GM23338 (cell line): Measurements from ENCODE around the gene KDM6A. TPM values are rescaled to one million over a fixed set of nuclear protein-coding genes. Genes with fewer than 3 reads are reported as not detected.

Experiments used
- ATAC-seq: fragments of 200-7000 bp; cut with Tn5 transposase; 3 replicates; pipeline ENCODE4 v1.9.1; 2020
- DNase-seq: peaks from one replicate; pipeline ENCODE4 v3.0.0-alpha.2; 2015; ENCODE audit warnings: low spot score
- H2AFZ ChIP-seq: fragments of 200-600 bp; sonication (generic); 2 replicates; pipeline ENCODE4 v1.8.0; 2016; ENCODE audit warnings: antibody characterized with exemption, mild to moderate bottlenecking, moderate library complexity
- H3F3A ChIP-seq: fragments of 200-600 bp; sonication (generic); replicated peaks from 2 replicates; pipeline ENCODE4 v1.8.0; 2017; ENCODE audit warnings: antibody characterized with exemption, mixed run types, low read depth
- H3K27ac ChIP-seq: fragments of 200-600 bp; sonication (generic); 2 replicates; pipeline ENCODE4 v1.6.1; 2016; ENCODE audit warnings: low read depth
- H3K27me3 ChIP-seq: fragments of 200-600 bp; sonication (generic); 2 replicates; pipeline ENCODE4 v1.8.0; 2016; ENCODE audit warnings: mild to moderate bottlenecking, mixed run types, moderate library complexity; ENCODE audit not compliant: insufficient read depth
- H3K36me3 ChIP-seq: fragments of 200-600 bp; sonication (generic); 2 replicates; pipeline ENCODE4 v1.8.0; 2016; ENCODE audit warnings: mild to moderate bottlenecking; ENCODE audit not compliant: insufficient read depth
- H3K4me1 ChIP-seq: fragments of 200-600 bp; sonication (generic); 2 replicates; pipeline ENCODE4 v1.8.0; 2016; ENCODE audit warnings: mild to moderate bottlenecking, moderate library complexity; ENCODE audit not compliant: insufficient read depth
- H3K4me2 ChIP-seq: fragments of 200-600 bp; sonication (generic); 2 replicates; pipeline ENCODE4 v1.7.1; 2017; ENCODE audit warnings: mixed run types
- H3K4me3 ChIP-seq: fragments of 200-600 bp; sonication (generic); 2 replicates; pipeline ENCODE4 v1.6.1; 2016; ENCODE audit warnings: mixed run types
- H3K79me2 ChIP-seq: fragments of 200-600 bp; sonication (generic); replicated peaks from 2 replicates; pipeline ENCODE4 v1.8.0; 2017; ENCODE audit warnings: mild to moderate bottlenecking; ENCODE audit not compliant: insufficient read depth
- H3K9me2 ChIP-seq: fragments of 200-600 bp; sonication (generic); 2 replicates; pipeline ENCODE4 v1.8.0; 2017; ENCODE audit not compliant: insufficient read depth
- H4K20me1 ChIP-seq: fragments of 200-600 bp; sonication (generic); replicated peaks from 2 replicates; pipeline ENCODE4 v1.8.0; 2017; ENCODE audit warnings: mild to moderate bottlenecking; ENCODE audit not compliant: insufficient read depth
- H3K27ac Mint-ChIP-seq: 2 replicates; pipeline ENCODE4 v1.8.0; 2020; ENCODE audit warnings: inconsistent platforms, mild to moderate bottlenecking, moderate library complexity, mixed read lengths
- H3K27me3 Mint-ChIP-seq: 3 replicates; pipeline ENCODE4 v1.8.0; 2022; ENCODE audit warnings: low read depth, mild to moderate bottlenecking, moderate library complexity, mixed read lengths, inconsistent platforms; ENCODE audit not compliant: insufficient read depth, poor library complexity
- H3K36me3 Mint-ChIP-seq: 3 replicates; pipeline ENCODE4 v1.8.0; 2021; ENCODE audit warnings: low read depth, mild to moderate bottlenecking, inconsistent platforms, moderate library complexity, mixed read lengths
- H3K4me1 Mint-ChIP-seq: 3 replicates; pipeline ENCODE4 v1.8.0; 2020; ENCODE audit warnings: mild to moderate bottlenecking, inconsistent platforms, mixed read lengths
- H3K4me3 Mint-ChIP-seq: 3 replicates; pipeline ENCODE4 v1.8.0; 2021; ENCODE audit warnings: moderate library complexity, mild to moderate bottlenecking, inconsistent platforms, mixed read lengths
- H3K9me3 Mint-ChIP-seq: 3 replicates; pipeline ENCODE4 v1.8.0; 2020; ENCODE audit warnings: moderate library complexity, mild to moderate bottlenecking, inconsistent platforms, mixed read lengths
- CREB1 ChIP-seq: fragments of 250-450 bp; sonication (Bioruptor Pico); IDR thresholded peaks from 2 replicates; pipeline ENCODE4 v1.5.0; 2020; ENCODE audit warnings: low read depth, mild to moderate bottlenecking, moderate library complexity
- CTCF ChIP-seq, 2 experiments: fragments of 200-600 bp in 1 of 2; sonication (generic) in 1 of 2; conservative IDR thresholded peaks; 2 replicates each; pipeline versions ENCODE4 v1.5.1 to v1.6.1; 2016 to 2017; ENCODE audit warnings: antibody characterized with exemption in 2 of 2, low read depth in 2 of 2, mild to moderate bottlenecking in 2 of 2, moderate library complexity in 1 of 2
- EZH2phosphoT487 ChIP-seq: fragments of 200-600 bp; sonication (generic); IDR thresholded peaks from one replicate; pipeline ENCODE4 v1.8.1; 2018; ENCODE audit warnings: antibody characterized with exemption; ENCODE audit not compliant: unreplicated experiment
- POLR2AphosphoS5 ChIP-seq: IDR thresholded peaks from 2 replicates; pipeline ENCODE4 v1.6.1; 2016; ENCODE audit warnings: antibody characterized with exemption, low read depth
- REST ChIP-seq: IDR thresholded peaks from one replicate; pipeline ENCODE4 v1.6.1; 2018; ENCODE audit warnings: antibody characterized with exemption; ENCODE audit not compliant: unreplicated experiment
- ZNF114 ChIP-seq: fragments of 250-450 bp; sonication (Bioruptor Pico); IDR thresholded peaks from 2 replicates; pipeline ENCODE4 v1.5.0; 2020; ENCODE audit warnings: mild to moderate bottlenecking, moderate library complexity
- ZNF331 ChIP-seq: fragments of 250-450 bp; sonication (Bioruptor Pico); IDR thresholded peaks from 2 replicates; pipeline ENCODE4 v1.5.0; 2020; ENCODE audit warnings: low read depth, mild to moderate bottlenecking, moderate library complexity
- ZNF462 ChIP-seq: fragments of 250-450 bp; sonication (Bioruptor Pico); IDR thresholded peaks from 2 replicates; pipeline ENCODE4 v1.5.0; 2020; ENCODE audit warnings: mild to moderate bottlenecking, moderate library complexity
- polyA plus RNA-seq: library from polyadenylated mRNA; unstranded; fragments of >200 nt; fragmentation: Nextera tagmentation; extraction: Ambion mirVana; gene quantifications from 2 replicates; pipeline ENCODE4 v1.2.1, GENCODE V29; 2016
- total RNA-seq: library from RNA; depleted of rRNA; stranded (reverse); fragments of >200 nt; shearing (Covaris generic); gene quantifications from 2 replicates; pipeline ENCODE4 v1.2.3, GENCODE V29; 2014

KDM6A gene
- total and polyA plus RNA-seq, 2 experiments from 2014 or later, result 22.8 to 102 TPM

GRCh38 chrX:45077748-45078424 is 204.9 kb downstream of the KDM6A start:
- no peaks in the 10 kb centered on the region for H3K4me1 Mint-ChIP-seq
- TF ChIP-seq ZNF462 (CRISPR knock-in tag) (no peak), EZH2phosphoT487 (no peak), POLR2AphosphoS5 (no peak), ZNF114 (CRISPR knock-in tag) (no peak)
- no peaks in the 10 kb centered on the region for H3K27me3 Mint-ChIP-seq
- H3K27ac Mint-ChIP-seq, result no peak overlapping the region
- H3K4me2 ChIP-seq, result no peak overlapping the region
- no peaks in the 10 kb centered on the region for H3K9me3 Mint-ChIP-seq
- peaks cover 24% of the 10 kb centered on the region for H3K36me3 ChIP-seq
- peaks cover 45% of the 10 kb centered on the region for H3K36me3 Mint-ChIP-seq
- ATAC-seq, result no peak
- H4K20me1 ChIP-seq, result peaks cover 8% of the 10 kb centered on the region
- no peaks in the 10 kb centered on the region for H3K9me2 ChIP-seq
- H3K27me3 ChIP-seq, result no peaks in the 10 kb centered on the region
- H3K4me1 ChIP-seq, result no peaks in the 10 kb centered on the region
- H3K79me2 ChIP-seq, result peaks cover 27% of the 10 kb centered on the region
- H3K27ac ChIP-seq, result no peak overlapping the region
- no peak for DNase-seq
- no peak overlapping the region for H2AFZ ChIP-seq
- H3F3A ChIP-seq, result no peaks in the 10 kb centered on the region
- H3K4me3 ChIP-seq, result no peak overlapping the region
- no peak overlapping the region for H3K4me3 Mint-ChIP-seq

- no peaks in the 10 kb centered on the region; the same call in 1 of the 2 replicates for H3K79me2 ChIP-seq
- Mint-ChIP-seq H3K27ac (no peak overlapping the region), H3K27me3 (no peaks in the 10 kb centered on the region), H3K4me1 (no peaks in the 10 kb centered on the region), H3K4me3 (no peak overlapping the region), H3K36me3 (peaks cover 47% of the 10 kb centered on the region), H3K9me3 (no peaks in the 10 kb centered on the region)
- no peaks in the 10 kb centered on the region for H3K9me2 ChIP-seq
- no peak for DNase-seq
- no peak overlapping the region for H3K27ac ChIP-seq
- H3K4me1 ChIP-seq, result no peaks in the 10 kb centered on the region
- no peaks in the 10 kb centered on the region for H3K27me3 ChIP-seq
- H3K4me3 ChIP-seq, result no peak overlapping the region
- no peak overlapping the region for H2AFZ ChIP-seq
- H4K20me1 ChIP-seq, result no peaks in the 10 kb centered on the region; the same call in 1 of the 2 replicates
- peaks cover 34% of the 10 kb centered on the region; the same call in 1 of the 2 replicates for H3K36me3 ChIP-seq
- H3F3A ChIP-seq, result no peaks in the 10 kb centered on the region
- ATAC-seq, result no peak
- H3K4me2 ChIP-seq, result no peak overlapping the region
- TF ChIP-seq EZH2phosphoT487, result no peak
- TF ChIP-seq CREB1 (CRISPR knock-in tag), result no peak
- TF ChIP-seq CTCF (conservative IDR thresholded peaks at IDR 0.05; ENCODE audit: low read depth in 2 of 2), result no peak
- TF ChIP-seq POLR2AphosphoS5, result no peak
- no peak for TF ChIP-seq REST
- TF ChIP-seq ZNF331, result no peak
Observed at GRCh38 chrX:45083314-45083713, 210.3 kb downstream of the KDM6A start.
